NCI-H2227 treated with DMSO at 0.1 percent for 48 hours (cell line): Measurements from ENCODE around the gene KIF3A.

Source experiments
- DNase-seq: peaks from one replicate; lab custom pipeline; 2025; lab: John Stamatoyannopoulos, UW

KIF3A gene

GRCh38 chr5:132662925-132663770 is 74.2 kb downstream of the KIF3A start:
- no peak for DNase-seq

GRCh38 chr5:132662004-132662401 is 75.3 kb downstream of the KIF3A start:
- DNase-seq, result no peak

GRCh38 chr5:132661231-132662003 is 75.9 kb downstream of the KIF3A start:
- no peak for DNase-seq

- no peak for DNase-seq
Measured at GRCh38 chr5:132659598-132660493, 77.5 kb downstream of the KIF3A start.

GRCh38 chr5:132658381-132659302 is 78.7 kb downstream of the KIF3A start:
- DNase-seq, result no peak

- no peak for DNase-seq
Measured at GRCh38 chr5:132657676-132658380, 79.5 kb downstream of the KIF3A start, which contains the start of gene IL13. Gene IL13, plus strand, starts transcription at chr5:132658173. Its CDS starts 14 bp downstream, at chr5:132658187.

GRCh38 chr5:132656774-132657355 is 80.5 kb downstream of the KIF3A start:
- no peak for DNase-seq

GRCh38 chr5:132655821-132656773 is 81.2 kb downstream of the KIF3A start:
- DNase-seq, result no peak

GRCh38 chr5:132653716-132654115 is 83.6 kb downstream of the KIF3A start:
- DNase-seq, result no peak

- DNase-seq, result no peak
Measured at GRCh38 chr5:132651838-132652469, 85.4 kb downstream of the KIF3A start.

GRCh38 chr5:132648355-132648754 is 89.0 kb downstream of the KIF3A start:
- DNase-seq, result no peak

GRCh38 chr5:132647473-132647872 is 89.9 kb downstream of the KIF3A start:
- no peak for DNase-seq

- DNase-seq, result no peak
Measured at GRCh38 chr5:132646583-132647266, 90.6 kb downstream of the KIF3A start.

- no peak for DNase-seq
Measured at GRCh38 chr5:132644177-132644576, 93.2 kb downstream of the KIF3A start.
